ENCODE measurements around the gene CADPS2. TPM values are rescaled to one million over a fixed set of nuclear protein-coding genes. Genes with fewer than 3 reads are reported as not detected.

The CADPS2 gene
- total RNA-seq, 1 experiment from 2014 or later: 5.9 TPM

DNA sequence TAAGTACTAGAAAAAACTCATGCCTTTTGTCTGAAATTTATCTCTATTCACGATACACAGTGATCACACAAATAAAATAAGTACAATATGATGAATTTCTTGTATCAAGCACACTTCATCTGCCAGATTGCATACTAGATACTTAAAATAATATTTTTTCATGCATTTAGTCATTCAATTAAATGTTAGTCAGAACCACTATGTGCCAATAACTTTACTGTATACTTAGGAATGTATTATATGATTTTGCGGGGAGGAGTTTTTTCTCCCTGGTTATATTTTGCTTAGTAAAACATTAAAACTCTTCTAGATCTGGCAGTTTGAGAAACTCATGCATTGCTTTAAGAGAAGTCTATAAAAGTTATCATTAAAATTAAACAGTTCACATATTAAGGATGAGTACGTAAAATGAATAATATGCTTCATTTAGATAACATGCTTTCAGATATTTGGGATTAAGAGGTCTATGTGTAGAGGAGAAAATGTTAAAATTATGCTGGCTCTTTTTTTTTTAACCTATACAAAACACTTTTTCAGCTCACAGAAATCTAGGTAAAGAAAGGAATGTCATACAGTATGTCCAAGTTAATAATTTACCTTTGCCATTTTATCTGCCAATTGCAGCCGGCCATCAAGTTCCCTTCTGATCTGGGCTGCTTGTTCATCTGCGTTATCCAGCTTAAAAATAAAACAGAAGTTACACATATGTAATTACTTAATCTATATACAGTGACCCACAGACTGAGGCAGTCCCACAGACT lies 257.4 kb downstream of the CADPS2 start:
- Histone ChIP-seq H3K4me3 (ENCODE audit: insufficient read depth, low read depth, low read length) (no peak overlapping the region), H3K27me3 (ENCODE audit: control insufficient read depth, insufficient read depth, low read length) (no peaks in the 10 kb centered on the region), H3K36me3 (replicated peaks; ENCODE audit: control insufficient read depth, insufficient read depth, low read length) (no peaks in the 10 kb centered on the region)
- DNase-seq: no peak

GRCh38 chr7:122626785-122627184 lies 259.5 kb downstream of the CADPS2 start:
- Histone ChIP-seq H3K4me3 (ENCODE audit: insufficient read depth, low read depth, low read length) (no peak overlapping the region), H3K36me3 (replicated peaks; ENCODE audit: control insufficient read depth, insufficient read depth, low read length) (no peaks in the 10 kb centered on the region), H3K27me3 (ENCODE audit: control insufficient read depth, insufficient read depth, low read length) (no peaks in the 10 kb centered on the region)
- DNase-seq: no peak

- DNase-seq: no peak
- H3K27me3 ChIP-seq (ENCODE audit: control insufficient read depth, insufficient read depth, low read length): no peaks in the 10 kb centered on the region
- no peak overlapping the region for H3K4me3 ChIP-seq (ENCODE audit: insufficient read depth, low read depth, low read length)
- H3K36me3 ChIP-seq (replicated peaks; ENCODE audit: control insufficient read depth, insufficient read depth, low read length): no peaks in the 10 kb centered on the region
Observed at GRCh38 chr7:122622682-122623081, 263.6 kb downstream of the CADPS2 start.

- no peak overlapping the region for H3K4me3 ChIP-seq (ENCODE audit: insufficient read depth, low read depth, low read length)
Observed at GRCh38 chr7:122619664-122620063, 266.6 kb downstream of the CADPS2 start.

GRCh38 chr7:122618585-122619189 lies 267.6 kb downstream of the CADPS2 start:
- Histone ChIP-seq H3K4me3 (ENCODE audit: insufficient read depth, low read depth, low read length) (no peak overlapping the region), H3K27me3 (ENCODE audit: control insufficient read depth, insufficient read depth, low read length) (no peaks in the 10 kb centered on the region), H3K36me3 (replicated peaks; ENCODE audit: control insufficient read depth, insufficient read depth, low read length) (no peaks in the 10 kb centered on the region)
- DNase-seq: no peak

More at GRCh38 chr7:122619664-122620063, 266.6 kb downstream of the CADPS2 start:
- Histone ChIP-seq H3K27me3 (ENCODE audit: control insufficient read depth, insufficient read depth, low read length) (no peaks in the 10 kb centered on the region), H3K36me3 (replicated peaks; ENCODE audit: control insufficient read depth, insufficient read depth, low read length) (no peaks in the 10 kb centered on the region)
- DNase-seq: no peak

DNA sequence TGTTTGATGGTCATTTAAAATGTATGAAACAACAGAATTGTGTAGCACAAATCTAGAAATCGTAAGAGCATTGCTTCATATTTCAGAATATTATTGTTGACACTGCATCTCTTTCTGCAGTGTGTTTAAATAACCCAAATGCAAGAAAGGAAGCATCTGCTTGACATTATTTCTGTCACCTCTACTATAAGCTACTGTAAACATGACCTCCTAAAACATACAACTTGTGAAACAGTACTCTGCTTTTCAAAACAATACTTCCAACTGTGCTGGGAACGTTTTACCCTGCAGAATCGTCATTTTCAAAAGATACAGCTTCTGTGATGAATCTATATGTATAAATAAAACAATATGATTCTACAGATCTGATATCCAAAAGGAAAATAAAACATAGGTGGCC lies 269.3 kb downstream of the CADPS2 start:
- H3K4me3 ChIP-seq (ENCODE audit: insufficient read depth, low read depth, low read length): no peak overlapping the region
- no peaks in the 10 kb centered on the region for H3K36me3 ChIP-seq (replicated peaks; ENCODE audit: control insufficient read depth, insufficient read depth, low read length)
- no peaks in the 10 kb centered on the region for H3K27me3 ChIP-seq (ENCODE audit: control insufficient read depth, insufficient read depth, low read length)
- DNase-seq: no peak

GRCh38 chr7:122605929-122606328 lies 280.3 kb downstream of the CADPS2 start:
- H3K27me3 ChIP-seq (ENCODE audit: control insufficient read depth, insufficient read depth, low read length): no peaks in the 10 kb centered on the region
- H3K36me3 ChIP-seq (replicated peaks; ENCODE audit: control insufficient read depth, insufficient read depth, low read length): no peaks in the 10 kb centered on the region
- no peak overlapping the region for H3K4me3 ChIP-seq (ENCODE audit: insufficient read depth, low read depth, low read length)
- no peak for DNase-seq

GRCh38 chr7:122604251-122604650 lies 282.0 kb downstream of the CADPS2 start:
- Histone ChIP-seq H3K36me3 (replicated peaks; ENCODE audit: control insufficient read depth, insufficient read depth, low read length) (no peaks in the 10 kb centered on the region), H3K4me3 (ENCODE audit: insufficient read depth, low read depth, low read length) (no peak overlapping the region), H3K27me3 (ENCODE audit: control insufficient read depth, insufficient read depth, low read length) (no peaks in the 10 kb centered on the region)
- DNase-seq: no peak

- Histone ChIP-seq H3K4me3 (ENCODE audit: insufficient read depth, low read depth, low read length) (no peak overlapping the region), H3K36me3 (replicated peaks; ENCODE audit: control insufficient read depth, insufficient read depth, low read length) (no peaks in the 10 kb centered on the region), H3K27me3 (ENCODE audit: control insufficient read depth, insufficient read depth, low read length) (no peaks in the 10 kb centered on the region)
- DNase-seq: no peak
Observed at GRCh38 chr7:122602800-122603199, 283.5 kb downstream of the CADPS2 start.

DNA sequence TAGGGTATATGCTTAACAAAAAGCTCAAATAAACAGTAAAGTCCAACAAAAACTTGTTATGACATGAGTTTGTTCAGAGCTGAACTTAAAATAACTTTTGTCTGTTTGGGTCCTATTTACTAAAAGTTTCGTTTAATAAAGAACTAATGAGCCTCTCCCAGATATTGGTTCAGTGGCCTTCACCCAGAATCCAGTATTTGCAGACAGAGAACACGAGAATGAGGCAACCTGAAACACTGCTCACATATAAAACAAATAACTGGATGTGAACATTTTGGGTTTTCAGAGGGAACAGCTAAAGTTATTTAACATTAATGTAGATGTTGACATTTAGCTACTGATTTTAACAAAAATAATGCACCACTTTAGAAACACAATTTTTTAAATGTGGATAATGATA lies 285.6 kb downstream of the CADPS2 start:
- no peak for DNase-seq
- Histone ChIP-seq H3K27me3 (ENCODE audit: control insufficient read depth, insufficient read depth, low read length) (no peaks in the 10 kb centered on the region), H3K36me3 (replicated peaks; ENCODE audit: control insufficient read depth, insufficient read depth, low read length) (no peaks in the 10 kb centered on the region)

DNA sequence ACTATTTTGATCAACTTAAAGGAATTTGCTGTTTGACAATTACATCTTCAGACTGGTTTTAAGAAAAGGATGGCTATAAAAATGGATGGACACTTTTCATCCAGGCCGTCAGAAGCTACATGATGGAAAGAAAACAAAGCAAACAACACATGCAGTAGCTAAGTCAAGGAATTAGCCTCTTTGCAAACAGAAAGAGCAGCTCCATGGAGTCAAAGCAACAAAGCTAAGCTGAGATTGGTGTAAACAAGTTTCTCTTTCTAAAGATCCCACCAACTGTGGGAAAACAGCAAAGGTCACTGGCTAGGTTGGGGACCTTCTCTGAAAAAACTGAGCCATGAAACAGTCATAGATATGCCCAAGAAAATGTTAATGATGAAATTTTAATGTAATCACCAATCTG lies 286.2 kb downstream of the CADPS2 start:
- Histone ChIP-seq H3K4me3 (ENCODE audit: insufficient read depth, low read depth, low read length) (no peak overlapping the region), H3K27me3 (ENCODE audit: control insufficient read depth, insufficient read depth, low read length) (no peaks in the 10 kb centered on the region), H3K36me3 (replicated peaks; ENCODE audit: control insufficient read depth, insufficient read depth, low read length) (no peaks in the 10 kb centered on the region)
- DNase-seq: no peak

More for the DNA sequence above, 285.6 kb downstream of the CADPS2 start:
- H3K4me3 ChIP-seq (ENCODE audit: insufficient read depth, low read depth, low read length): no peak overlapping the region

- Histone ChIP-seq H3K36me3 (replicated peaks; ENCODE audit: control insufficient read depth, insufficient read depth, low read length) (no peaks in the 10 kb centered on the region), H3K27me3 (ENCODE audit: control insufficient read depth, insufficient read depth, low read length) (no peaks in the 10 kb centered on the region), H3K4me3 (ENCODE audit: insufficient read depth, low read depth, low read length) (no peak overlapping the region)
- no peak for DNase-seq
Observed at GRCh38 chr7:122597277-122597676, 289.0 kb downstream of the CADPS2 start.

GRCh38 chr7:122595885-122596284 lies 290.4 kb downstream of the CADPS2 start:
- no peaks in the 10 kb centered on the region for H3K36me3 ChIP-seq (replicated peaks; ENCODE audit: control insufficient read depth, insufficient read depth, low read length)
- no peak for DNase-seq
- no peaks in the 10 kb centered on the region for H3K27me3 ChIP-seq (ENCODE audit: control insufficient read depth, insufficient read depth, low read length)
- H3K4me3 ChIP-seq (ENCODE audit: insufficient read depth, low read depth, low read length): no peak overlapping the region

- H3K36me3 ChIP-seq (replicated peaks; ENCODE audit: control insufficient read depth, insufficient read depth, low read length): no peaks in the 10 kb centered on the region
- no peak overlapping the region for H3K4me3 ChIP-seq (ENCODE audit: insufficient read depth, low read depth, low read length)
- H3K27me3 ChIP-seq (ENCODE audit: control insufficient read depth, insufficient read depth, low read length): no peaks in the 10 kb centered on the region
- no peak for DNase-seq
Observed at GRCh38 chr7:122588621-122589020, 297.6 kb downstream of the CADPS2 start.

GRCh38 chr7:122584676-122585251 lies 301.5 kb downstream of the CADPS2 start:
- no peak for DNase-seq
- no peak overlapping the region for H3K4me3 ChIP-seq (ENCODE audit: insufficient read depth, low read depth, low read length)
- H3K27me3 ChIP-seq (ENCODE audit: control insufficient read depth, insufficient read depth, low read length): no peaks in the 10 kb centered on the region
- no peaks in the 10 kb centered on the region for H3K36me3 ChIP-seq (replicated peaks; ENCODE audit: control insufficient read depth, insufficient read depth, low read length)

Data from H7 (cell line).